CD4-positive, alpha-beta T cell treated with Interleukin-12 subunit alpha and Interleukin-12 subunit beta, for 1 hour (primary cell): Measurements from ENCODE around the gene ZNF618.
"Not testable (repeated sequence)": the region's sequence is repeated elsewhere in the genome, so short reads cannot be mapped to it uniquely, and the experiment has no call there.

ENCODE experiments used
- DNase-seq: peaks from one replicate; pipeline ENCODE4 v3.0.0-alpha.2; 2020

Gene ZNF618

GRCh38 chr9:114070188-114071103 lies 194.3 kb downstream of the ZNF618 start:
- DNase-seq = no peak

DNA sequence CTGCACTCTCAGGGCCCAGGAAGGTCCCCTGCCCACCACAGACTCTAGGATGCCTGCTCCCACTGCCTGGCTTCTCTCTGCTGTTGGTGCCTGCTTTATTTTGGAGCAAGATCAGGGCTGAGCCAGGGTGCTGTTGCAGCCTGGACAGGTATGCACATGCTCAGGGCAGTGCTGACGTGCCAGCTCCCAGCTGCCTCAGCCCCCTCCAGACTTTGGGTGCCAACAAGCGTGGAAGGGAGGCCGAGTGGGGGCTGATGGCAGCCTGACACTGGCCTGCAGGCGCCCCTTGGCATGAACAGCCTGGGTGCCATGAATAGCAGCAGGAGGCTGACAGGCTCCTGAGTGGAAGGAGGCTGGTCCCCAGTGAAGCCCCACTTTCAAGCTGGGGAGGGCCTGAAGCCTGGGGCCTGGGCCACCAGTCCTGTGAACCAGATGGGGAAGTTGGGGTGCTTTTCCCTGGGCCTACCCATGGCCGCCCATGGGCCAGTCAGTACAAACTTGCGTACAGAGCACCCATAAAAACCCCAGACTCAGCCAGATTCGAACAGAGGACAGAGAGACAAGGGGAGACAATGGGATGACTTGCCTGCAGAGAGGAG lies 195.2 kb downstream of the ZNF618 start:
- DNase-seq = no peak

DNA sequence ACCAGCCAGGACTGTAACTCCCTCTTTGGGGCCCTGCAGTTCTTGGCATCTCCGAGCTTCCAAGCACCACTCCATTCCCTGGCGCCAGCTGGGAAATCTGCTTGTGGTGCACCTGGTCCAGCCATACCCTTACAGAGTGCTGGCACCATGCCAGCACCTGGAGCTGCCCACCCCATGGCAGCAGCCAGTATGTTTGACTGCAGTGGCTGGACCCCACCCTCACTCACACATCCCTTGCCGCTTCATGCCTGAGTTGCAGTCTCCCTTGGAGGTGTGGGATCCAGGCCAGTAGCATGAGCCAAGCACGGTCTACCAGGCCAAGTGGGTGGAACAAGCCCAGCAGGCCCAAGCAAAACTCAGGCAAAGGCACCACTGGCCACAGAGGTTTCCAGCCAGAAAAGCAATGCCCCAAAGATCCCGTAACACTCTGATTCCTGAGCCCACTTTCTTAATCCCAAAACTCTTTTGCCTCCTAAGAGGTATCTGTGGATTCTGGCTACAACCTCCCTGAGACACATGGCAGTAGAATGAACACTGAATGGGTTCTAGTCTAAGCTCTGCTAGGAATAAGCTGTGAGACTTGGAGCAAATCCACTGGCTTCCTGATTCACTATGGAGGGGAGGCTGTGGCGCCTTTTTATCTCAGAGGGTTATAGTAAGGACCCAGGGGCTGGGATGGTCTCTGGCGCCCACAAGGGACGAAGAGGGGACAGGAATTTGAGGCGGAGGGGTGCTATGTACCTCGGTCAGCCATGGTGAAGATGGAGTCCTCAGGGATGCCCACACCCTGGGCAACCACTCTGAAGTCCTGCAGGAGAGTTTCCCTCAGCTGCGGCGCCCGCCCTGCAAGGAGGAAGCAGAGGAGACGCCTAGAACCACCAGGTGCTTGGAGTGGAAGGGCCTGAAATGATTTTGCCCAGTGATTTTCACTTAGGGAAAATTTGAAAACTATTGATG lies 196.4 kb downstream of the ZNF618 start:
- DNase-seq = no peak

GRCh38 chr9:114075602-114076001 lies 199.5 kb downstream of the ZNF618 start:
- DNase-seq = no peak

GRCh38 chr9:114076237-114077161 lies 200.4 kb downstream of the ZNF618 start:
- no peak for DNase-seq

- no peak for DNase-seq
Observed at GRCh38 chr9:114077162-114077837, 201.2 kb downstream of the ZNF618 start.

DNA sequence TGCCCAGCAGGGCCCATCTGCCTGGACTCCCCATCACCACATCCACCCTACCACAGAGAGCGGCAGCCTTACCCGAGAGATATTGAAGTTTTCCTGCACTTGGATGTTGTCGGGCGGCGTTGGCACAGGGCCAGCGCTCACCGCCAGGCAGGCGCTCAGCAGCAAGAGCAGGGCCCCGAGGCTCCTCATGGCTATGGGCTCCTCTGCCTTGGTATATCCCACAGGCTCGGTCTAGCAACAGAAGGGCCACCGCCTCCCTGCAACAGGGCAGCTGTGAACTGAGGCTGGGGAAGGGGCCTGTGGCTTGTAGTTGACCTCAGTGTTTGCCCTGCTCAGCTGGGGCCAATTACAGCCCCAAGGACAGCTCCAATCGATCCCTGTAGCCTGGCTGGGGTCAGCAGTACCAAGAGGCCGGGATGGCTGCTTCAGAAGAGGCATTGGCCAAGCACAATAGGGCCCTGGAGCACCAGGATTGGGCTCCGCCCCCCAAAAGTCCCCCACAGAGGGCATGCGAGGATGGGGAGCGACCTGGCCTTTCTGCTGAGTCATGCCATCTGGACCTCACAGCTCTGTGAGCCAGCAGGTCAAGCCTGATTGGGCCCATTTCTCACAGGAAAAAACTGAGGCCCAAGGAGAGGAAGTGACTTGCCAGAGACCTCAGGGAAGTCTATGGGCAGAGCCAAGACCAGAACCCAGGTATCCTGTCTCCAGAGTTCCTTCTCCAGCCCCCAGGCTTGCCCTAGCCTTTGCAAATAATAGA lies 202.1 kb downstream of the ZNF618 start, which contains the start of gene AMBP:
AMBP (minus strand) TSS at position 280 of the 760 bp plus-strand sequence; CDS start at position 189, 91 bp downstream.
- no peak for DNase-seq

DNA sequence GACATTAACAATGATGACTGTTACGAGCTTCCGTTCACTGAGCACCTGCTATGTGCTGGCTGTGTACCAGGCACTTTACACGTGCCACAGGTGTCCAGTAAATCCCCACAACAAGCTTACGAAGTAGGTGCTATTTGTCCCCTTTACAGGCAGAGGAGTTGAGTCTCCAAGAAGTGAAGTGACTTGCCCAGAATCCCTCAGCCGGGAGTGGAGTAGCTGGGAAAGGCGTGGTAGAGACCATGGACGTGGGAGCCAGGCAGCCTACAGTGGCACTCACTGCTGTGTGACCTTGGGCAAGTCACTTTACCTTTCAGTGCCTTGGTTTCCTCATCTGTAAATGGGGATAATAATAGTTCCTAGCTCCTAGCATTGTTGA lies 202.7 kb downstream of the ZNF618 start:
- no peak for DNase-seq

DNA sequence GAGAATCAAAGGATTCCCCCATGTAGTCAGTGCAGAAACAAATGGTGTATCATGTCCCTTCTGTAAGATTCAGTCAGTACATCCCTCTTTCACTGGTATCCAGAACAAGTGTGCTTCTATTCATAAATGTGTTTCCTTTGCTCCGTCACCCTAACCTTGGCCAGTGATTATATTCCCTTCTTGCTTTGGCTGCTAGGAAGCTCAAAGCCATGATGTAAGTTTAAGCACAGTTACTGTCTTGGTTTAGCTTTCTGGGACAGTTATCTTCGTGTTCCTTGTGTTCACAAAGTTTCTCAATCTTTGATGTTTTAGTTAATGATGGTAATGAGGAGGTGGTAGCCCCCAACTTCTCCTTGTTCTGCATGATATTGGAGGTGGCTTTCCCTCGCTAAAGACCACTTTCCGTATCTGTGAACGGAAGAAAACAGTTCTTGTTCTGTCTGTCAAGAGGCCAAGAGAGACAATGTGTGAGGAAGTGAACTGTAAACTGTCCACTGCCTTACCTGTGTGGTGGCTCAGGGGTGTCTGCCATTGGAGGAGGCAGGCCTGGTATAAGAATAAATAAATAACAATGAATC lies 204.2 kb downstream of the ZNF618 start:
- no peak for DNase-seq

GRCh38 chr9:114080773-114081440 lies 204.8 kb downstream of the ZNF618 start:
- DNase-seq = no peak

DNA sequence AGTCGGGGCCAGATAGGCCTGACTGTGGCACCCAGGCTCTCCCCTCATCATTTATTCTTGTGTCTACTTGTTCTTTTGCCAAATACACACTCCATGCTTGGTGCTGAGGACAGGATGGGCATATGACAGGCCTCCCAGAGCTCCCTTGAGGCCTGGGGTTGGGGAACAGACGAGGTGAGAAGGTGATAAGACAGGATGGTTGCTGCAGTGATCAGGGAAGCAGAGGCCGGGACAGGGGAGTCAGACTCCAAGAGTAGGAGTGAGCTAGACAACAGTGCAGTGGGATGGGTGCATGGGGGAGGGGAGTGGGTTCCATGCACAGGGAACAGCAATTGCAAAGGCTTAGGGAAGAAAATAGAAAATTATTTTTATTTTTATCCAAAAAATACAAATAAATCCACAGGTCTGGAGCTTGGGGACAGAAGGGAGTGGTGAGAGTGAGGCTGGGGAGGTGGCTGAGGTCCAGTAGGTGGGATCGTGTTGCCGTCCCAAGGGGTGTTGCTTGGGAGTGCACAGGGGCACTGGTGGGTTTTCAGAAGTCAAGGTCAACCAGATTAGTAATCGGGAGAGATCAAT lies 205.4 kb downstream of the ZNF618 start:
- DNase-seq = no peak

- DNase-seq = peak; percentile 71
Observed at GRCh38 chr9:114082017-114082762, 206.1 kb downstream of the ZNF618 start.

DNA sequence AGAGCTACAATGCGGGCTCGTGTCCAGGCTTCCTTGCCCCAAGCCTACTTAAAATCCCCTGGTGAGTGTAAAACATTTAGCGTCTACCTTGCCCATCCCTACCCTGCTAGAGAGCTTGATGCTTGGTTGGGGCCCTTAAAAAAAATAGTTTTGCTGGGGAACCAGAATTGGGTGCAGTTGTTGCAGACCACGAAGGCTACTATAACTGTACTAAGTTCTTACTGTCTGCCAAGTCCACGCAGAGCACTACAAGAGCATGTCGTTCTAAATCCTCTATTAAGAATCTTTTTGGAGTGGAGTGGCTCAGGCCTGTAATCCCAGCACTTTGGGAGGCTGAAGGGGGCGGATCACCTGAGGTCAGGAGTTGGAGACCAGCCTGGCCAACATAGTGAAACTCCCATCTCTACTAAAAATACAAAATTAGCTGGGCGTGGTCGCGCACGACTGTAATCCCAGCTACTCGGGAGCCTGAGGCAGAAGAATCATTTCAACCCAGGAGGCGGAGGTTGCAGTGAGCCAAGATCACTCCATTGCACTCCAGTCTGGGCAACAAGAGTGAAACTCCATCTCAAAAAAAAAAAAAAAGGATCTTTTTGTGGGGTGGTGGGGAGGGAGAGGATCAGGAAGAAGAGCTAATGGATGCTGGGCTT lies 206.8 kb downstream of the ZNF618 start:
- DNase-seq = not testable (repeated sequence)

GRCh38 chr9:114083666-114084065 lies 207.6 kb downstream of the ZNF618 start:
- DNase-seq = no peak

DNA sequence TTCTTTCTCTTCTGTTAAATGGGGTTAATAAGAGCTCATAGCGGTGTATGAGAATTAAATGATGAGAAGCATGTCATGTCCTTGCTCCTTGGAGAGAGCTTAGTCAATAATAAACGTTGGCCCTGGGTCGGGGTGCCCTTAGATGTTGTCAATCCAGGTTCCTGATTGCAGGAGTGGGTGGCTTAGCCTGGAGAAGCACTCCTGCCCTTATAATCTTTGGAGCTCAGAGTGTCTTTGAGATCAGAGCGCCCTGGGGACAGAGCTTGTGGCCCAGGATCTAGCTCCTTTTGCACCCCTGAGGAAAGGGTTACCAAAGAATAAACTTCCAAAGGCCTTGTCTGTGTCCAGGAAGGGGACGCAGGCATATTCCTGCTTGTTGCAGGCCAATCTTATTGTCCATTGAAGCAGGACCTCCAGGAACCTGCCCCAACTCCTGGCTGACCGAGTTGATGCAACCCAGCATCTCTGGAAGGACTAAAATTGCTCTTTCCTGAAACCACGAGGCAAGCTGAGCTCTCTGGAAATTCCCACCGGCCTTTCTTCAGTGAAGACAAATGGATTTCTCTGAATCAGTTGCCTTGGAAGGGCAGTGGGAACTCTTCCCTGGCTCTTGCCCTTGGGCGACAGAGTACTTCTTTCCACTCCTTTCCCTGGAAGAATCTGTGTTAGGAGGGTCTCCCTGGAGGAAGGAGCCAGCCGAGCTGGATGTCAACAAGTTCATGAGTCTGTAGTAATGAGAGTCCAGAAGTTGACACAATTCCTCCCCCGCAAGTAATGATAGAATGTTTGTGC lies 208.4 kb downstream of the ZNF618 start:
- no peak for DNase-seq

- no peak for DNase-seq
Observed at GRCh38 chr9:114085387-114085789, 209.3 kb downstream of the ZNF618 start.

GRCh38 chr9:114086009-114086408 lies 209.9 kb downstream of the ZNF618 start:
- DNase-seq = no peak
